Spleen (tissue), 11 donors: Measurements from ENCODE around the gene UBALD2. TPM values are rescaled to one million over a fixed set of nuclear protein-coding genes. Genes with fewer than 3 reads are reported as not detected.

ENCODE experiments used
- DNase-seq: peaks from one replicate; pipeline ENCODE4 v3.0.0-alpha.2; 2020
- H3K27ac ChIP-seq, 8 donors: fragments of 200-600 bp; sonication (generic) in 7 of 8; 1 replicate in 4 of 8; 2 replicates in 4 of 8; pipeline versions ENCODE4 v1.5.0 to v1.8.0; 2016 to 2021; ENCODE audit warnings: inconsistent platforms in 4 of 8, mild to moderate bottlenecking in 4 of 8, moderate library complexity in 1 of 8
- H3K27me3 ChIP-seq, 7 donors: fragments of 200-600 bp; sonication (generic) in 6 of 7; replicated peaks in 1 of 7; 1 replicate in 4 of 7; 2 replicates in 3 of 7; pipeline versions ENCODE4 v1.5.0 to v1.8.0; 2016 to 2021; ENCODE audit warnings: inconsistent platforms in 3 of 7, mild to moderate bottlenecking in 1 of 7
- H3K36me3 ChIP-seq, 6 donors: fragments of 200-600 bp; sonication (generic) in 5 of 6; 1 replicate in 4 of 6; 2 replicates in 2 of 6; pipeline versions ENCODE4 v1.5.0 to v1.8.0; 2016 to 2021; ENCODE audit warnings: inconsistent platforms in 2 of 6
- H3K4me1 ChIP-seq, 6 donors: fragments of 200-600 bp; sonication (generic) in 5 of 6; 1 replicate in 3 of 6; 2 replicates in 3 of 6; pipeline versions ENCODE4 v1.5.0 to v1.8.0; 2016 to 2021; ENCODE audit warnings: inconsistent platforms in 3 of 6
- H3K4me3 ChIP-seq, 8 donors: fragments of 200-600 bp; sonication (generic) in 7 of 8; 1 replicate in 4 of 8; 2 replicates in 4 of 8; pipeline versions ENCODE4 v1.5.0 to v1.8.0; 2016 to 2021; ENCODE audit warnings: inconsistent platforms in 4 of 8, mild to moderate bottlenecking in 4 of 8, moderate library complexity in 2 of 8
- H3K9me3 ChIP-seq, 8 donors: fragments of 200-600 bp; sonication (generic) in 7 of 8; 1 replicate in 4 of 8; 2 replicates in 4 of 8; pipeline versions ENCODE4 v1.5.0 to v1.8.0; 2016 to 2021; ENCODE audit warnings: inconsistent platforms in 4 of 8
- CTCF ChIP-seq, 11 experiments: fragments of 200-600 bp in 7 of 11; fragments of 450-650 bp in 4 of 11; sonication (generic) in 4 of 11; IDR thresholded peaks in 8 of 11; conservative IDR thresholded peaks in 3 of 11; 1 replicate in 7 of 11; 2 replicates in 4 of 11; pipeline versions ENCODE4 v1.4.0 to v1.8.0; 2016 to 2021; ENCODE audit warnings: antibody characterized with exemption in 11 of 11, inconsistent platforms in 4 of 11, mild to moderate bottlenecking in 1 of 11
- POLR2A ChIP-seq, 3 donors: fragments of 450-650 bp; IDR thresholded peaks; one replicate each; pipeline ENCODE4 v1.5.1; 2017; ENCODE audit warnings: antibody characterized with exemption in 3 of 3, mild to moderate bottlenecking in 1 of 3
- POLR2AphosphoS5 ChIP-seq, 3 donors: sonication (generic); formaldehyde crosslinking; IDR thresholded peaks; one replicate each; pipeline ENCODE4 v1.5.1; 2017; ENCODE audit warnings: antibody characterized with exemption in 3 of 3
- WGBS, 5 donors: extraction: QIAGEN DNeasy Blood & Tissue Kit in 3 of 5; methylation state at CpG; one replicate each; pipeline versions ENCODE4 v1.1.5 to v1.1.7; 2013 to 2018; 5-methylcytosine and 5-hydroxymethylcytosine counted together
- intact Hi-C: fragments of 100-400 bp; cut with DNase I; formaldehyde crosslinking; loops from one replicate; pipeline ENCODE4 v1.15.0; 2023; ENCODE audit warnings: low total_unique reads
- polyA plus RNA-seq, 3 donors: library from polyadenylated mRNA; stranded (reverse); fragments of 200-250 nt; gene quantifications; one replicate each; pipeline ENCODE4 v1.2.1, GENCODE V29; 2013
- total RNA-seq, 7 donors: library from RNA; depleted of rRNA in 3 of 7; stranded (reverse); fragments of >200 nt in 3 of 7; fragmentation: NEBNext Ultra II Directional in 4 of 7; extraction: Animal tissue kit (Norgen Biotek cat#: 25700) in 4 of 7; gene quantifications; one replicate each; pipeline versions ENCODE4 v1.1.0 to v1.2.1, GENCODE V29; 2016 to 2021
- donor health status: healthy with polysubstance abuse.
- donor health status: DM: no; HTN: no; CAD: no; lungs with moderate emphysema.
- donor health status: DM: no; HTN: no; CAD: no.
- donor health status: Bipolar disorder and iron deficiency.
- donor health status: healthy.
- donor health status: DM: no; HTN: no; CAD: no.
- donor health status: DM: yes; HTN: yes; CAD: no.

The UBALD2 gene
- total and polyA plus RNA-seq, 10 donors = 28.9 to 91.3 (median 49.2) TPM

GRCh38 chr17:76309461-76309860, 44.3 kb downstream of the UBALD2 start:
- Histone ChIP-seq H3K4me1 (no peaks in the 10 kb centered on the region), H3K9me3 (no peaks in the 10 kb centered on the region), H3K4me3 (no peak overlapping the region), H3K27ac (no peak overlapping the region), H3K36me3 (peaks cover 0 to 72% (median 33%) of the 10 kb centered on the region in 6 donors), H3K27me3 (no peaks in the 10 kb centered on the region)
- intact Hi-C loops = loop anchor here (10.0 kb wide), 1 partner anchor 195 kb away; the partner anchor contains the start of gene RHBDF2
- no peak for DNase-seq
- TF ChIP-seq POLR2AphosphoS5 (IDR thresholded peaks at IDR 0.05) (no peak), CTCF (IDR thresholded peaks at IDR 0.05 in 8 of 11, conservative IDR thresholded peaks at IDR 0.05 in 3 of 11) (no peak), POLR2A (IDR thresholded peaks at IDR 0.05) (no peak)
- 44 to 59% (median 55%) methylated on average over 4 of the region's 4 CpGs for WGBS, 5 donors

GRCh38 chr17:76312735-76313134, 47.6 kb downstream of the UBALD2 start:
- Histone ChIP-seq H3K27me3 (no peaks in the 10 kb centered on the region), H3K4me1 (peaks cover 0 to 7% (median 0%) of the 10 kb centered on the region in 6 donors), H3K27ac (no peak overlapping the region), H3K36me3 (peaks cover 0 to 87% (median 40%) of the 10 kb centered on the region in 6 donors), H3K9me3 (no peaks in the 10 kb centered on the region), H3K4me3 (no peak overlapping the region)
- TF ChIP-seq POLR2A (IDR thresholded peaks at IDR 0.05) (no peak), POLR2AphosphoS5 (IDR thresholded peaks at IDR 0.05) (no peak), CTCF (IDR thresholded peaks at IDR 0.05 in 8 of 11, conservative IDR thresholded peaks at IDR 0.05 in 3 of 11) (no peak)
- intact Hi-C loops = no loop called here
- 86 to 92% (median 90%) methylated on average over 9 of the region's 9 CpGs for WGBS, 5 donors
- no peak for DNase-seq

- no peaks in the 10 kb centered on the region for H3K27me3 ChIP-seq
- H3K27ac ChIP-seq = no peak overlapping the region
- H3K4me3 ChIP-seq = no peak overlapping the region
- peaks cover 0 to 89% (median 47%) of the 10 kb centered on the region in 6 donors for H3K36me3 ChIP-seq
- no peak for DNase-seq
- WGBS, 5 donors = 81 to 94% (median 85%) methylated on average over 15 of the region's 15 CpGs
- peaks cover 0 to 7% (median 0%) of the 10 kb centered on the region in 6 donors for H3K4me1 ChIP-seq
- H3K9me3 ChIP-seq = no peaks in the 10 kb centered on the region
- TF ChIP-seq CTCF (IDR thresholded peaks at IDR 0.05 in 8 of 11, conservative IDR thresholded peaks at IDR 0.05 in 3 of 11) = no peak
- TF ChIP-seq POLR2AphosphoS5 (IDR thresholded peaks at IDR 0.05) = no peak
- no peak for TF ChIP-seq POLR2A (IDR thresholded peaks at IDR 0.05)
- intact Hi-C loops = no loop called here
These were observed 49.5 kb downstream of the UBALD2 start for GRCh38 chr17:76314392-76315227.

- no peak for DNase-seq
- peaks cover 0 to 88% (median 38%) of the 10 kb centered on the region in 6 donors for H3K36me3 ChIP-seq
- no peak for TF ChIP-seq POLR2AphosphoS5 (IDR thresholded peaks at IDR 0.05)
- TF ChIP-seq POLR2A (IDR thresholded peaks at IDR 0.05) = no peak
- no peak for TF ChIP-seq CTCF (IDR thresholded peaks at IDR 0.05 in 8 of 11, conservative IDR thresholded peaks at IDR 0.05 in 3 of 11)
- H3K27me3 ChIP-seq = no peaks in the 10 kb centered on the region
- H3K4me3 ChIP-seq = no peak overlapping the region
- no peaks in the 10 kb centered on the region for H3K9me3 ChIP-seq
- H3K4me1 ChIP-seq = peaks cover 0 to 7% (median 0%) of the 10 kb centered on the region in 6 donors
- 85 to 91% (median 89%) methylated on average over 2 of the region's 2 CpGs for WGBS, 5 donors
- intact Hi-C loops = no loop called here
- H3K27ac ChIP-seq = no peak overlapping the region
These were observed 52.4 kb downstream of the UBALD2 start for GRCh38 chr17:76317535-76317934.
